GM12801 (cell line): Measurements from ENCODE around the gene PCYOX1L.

Source experiments
- TF ChIP-seq, protein P1 (sequence below): IDR thresholded peaks from one replicate; pipeline ENCODE4 v1.5.1; 2011; ENCODE audit warnings: control low read depth; ENCODE audit not compliant: insufficient read length; ENCODE audit errors: extremely low read depth

The PCYOX1L gene

GRCh38 chr5:149411738-149412519 is 54.1 kb downstream of the PCYOX1L start:
- TF ChIP-seq, protein P1, sequence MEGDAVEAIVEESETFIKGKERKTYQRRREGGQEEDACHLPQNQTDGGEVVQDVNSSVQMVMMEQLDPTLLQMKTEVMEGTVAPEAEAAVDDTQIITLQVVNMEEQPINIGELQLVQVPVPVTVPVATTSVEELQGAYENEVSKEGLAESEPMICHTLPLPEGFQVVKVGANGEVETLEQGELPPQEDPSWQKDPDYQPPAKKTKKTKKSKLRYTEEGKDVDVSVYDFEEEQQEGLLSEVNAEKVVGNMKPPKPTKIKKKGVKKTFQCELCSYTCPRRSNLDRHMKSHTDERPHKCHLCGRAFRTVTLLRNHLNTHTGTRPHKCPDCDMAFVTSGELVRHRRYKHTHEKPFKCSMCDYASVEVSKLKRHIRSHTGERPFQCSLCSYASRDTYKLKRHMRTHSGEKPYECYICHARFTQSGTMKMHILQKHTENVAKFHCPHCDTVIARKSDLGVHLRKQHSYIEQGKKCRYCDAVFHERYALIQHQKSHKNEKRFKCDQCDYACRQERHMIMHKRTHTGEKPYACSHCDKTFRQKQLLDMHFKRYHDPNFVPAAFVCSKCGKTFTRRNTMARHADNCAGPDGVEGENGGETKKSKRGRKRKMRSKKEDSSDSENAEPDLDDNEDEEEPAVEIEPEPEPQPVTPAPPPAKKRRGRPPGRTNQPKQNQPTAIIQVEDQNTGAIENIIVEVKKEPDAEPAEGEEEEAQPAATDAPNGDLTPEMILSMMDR, result no peak

GRCh38 chr5:149412783-149413476 is 55.1 kb downstream of the PCYOX1L start:
- TF ChIP-seq, protein P1, result no peak

DNA sequence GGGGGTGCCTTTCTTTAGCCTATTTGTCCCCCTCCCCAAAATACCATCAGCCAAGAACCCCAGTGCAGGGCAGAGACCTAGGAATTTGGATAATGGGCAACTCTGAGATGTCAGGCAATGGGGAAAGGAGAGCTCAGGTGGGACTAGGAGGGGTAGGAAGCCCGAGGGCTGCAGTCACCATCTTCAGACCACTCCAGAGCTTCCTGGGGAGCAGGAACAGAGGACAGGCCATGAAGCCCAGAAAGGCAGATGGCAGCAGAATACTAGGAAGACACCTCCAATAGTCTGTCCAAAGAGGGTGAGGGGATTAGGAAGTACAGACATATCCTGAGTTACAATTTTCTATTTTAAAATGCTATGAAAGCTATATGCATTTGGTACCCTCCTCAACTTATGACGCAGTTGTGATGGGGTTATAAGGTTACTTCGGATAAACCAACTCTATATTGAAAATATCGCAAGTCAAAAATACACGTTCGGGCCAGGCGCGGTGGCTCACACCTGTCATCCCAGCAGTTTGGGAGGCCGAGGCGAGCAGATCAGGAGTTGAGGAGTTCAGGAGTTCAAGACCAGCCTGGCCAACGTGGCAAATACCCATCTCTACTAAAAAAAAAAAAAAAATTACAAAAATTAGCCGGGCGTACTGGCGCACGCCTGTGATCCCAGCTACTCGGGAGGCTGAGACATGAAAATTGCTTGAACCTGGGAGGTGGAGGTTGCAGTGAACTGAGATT is 55.8 kb downstream of the PCYOX1L start:
- TF ChIP-seq, protein P1, result no peak

GRCh38 chr5:149414405-149415065 is 56.7 kb downstream of the PCYOX1L start:
- TF ChIP-seq, protein P1, result no peak

GRCh38 chr5:149415066-149415967 is 57.5 kb downstream of the PCYOX1L start:
- TF ChIP-seq, protein P1, result no peak

GRCh38 chr5:149416987-149417710 is 59.3 kb downstream of the PCYOX1L start:
- TF ChIP-seq, protein P1, result no peak
